Loucy (cell line): ENCODE measurements around the gene ILDR1.

Experiments
- H2AFZ ChIP-seq: fragments of 200-600 bp; sonication (generic); 2 replicates; pipeline ENCODE4 v1.6.0; 2016; ENCODE audit warnings: antibody characterized with exemption, mild to moderate bottlenecking, low read length, moderate library complexity
- H3F3A ChIP-seq: fragments of 200-600 bp; 2 replicates; pipeline ENCODE4 v1.6.0; 2016; ENCODE audit warnings: antibody characterized with exemption, low read depth, mild to moderate bottlenecking
- H3K27me3 ChIP-seq: fragments of 200-600 bp; sonication (generic); 2 replicates; pipeline ENCODE4 v1.6.1; 2014; ENCODE audit warnings: low read length, mild to moderate bottlenecking; ENCODE audit not compliant: insufficient read depth, poor library complexity, severe bottlenecking
- H3K36me3 ChIP-seq: fragments of 200-600 bp; sonication (generic); 2 replicates; pipeline ENCODE4 v1.6.1; 2016; ENCODE audit warnings: low read length; ENCODE audit not compliant: insufficient read depth
- H3K4me1 ChIP-seq: fragments of 200-600 bp; sonication (generic); 2 replicates; pipeline ENCODE4 v1.5.1; 2014; ENCODE audit warnings: low read length, mild to moderate bottlenecking; ENCODE audit not compliant: insufficient read depth, poor library complexity, severe bottlenecking
- H3K4me2 ChIP-seq: fragments of 200-600 bp; sonication (generic); 2 replicates; pipeline ENCODE4 v1.6.0; 2014; ENCODE audit warnings: antibody characterized with exemption, low read length, low read depth, mild to moderate bottlenecking; ENCODE audit not compliant: poor library complexity, severe bottlenecking
- H3K4me3 ChIP-seq: fragments of 200-600 bp; sonication (generic); 2 replicates; pipeline ENCODE4 v1.5.1; 2014; ENCODE audit warnings: low read length, mild to moderate bottlenecking, mixed read lengths; ENCODE audit not compliant: poor library complexity, severe bottlenecking
- H3K79me2 ChIP-seq: fragments of 200-600 bp; sonication (generic); 2 replicates; pipeline ENCODE4 v1.6.1; 2014; ENCODE audit warnings: low read length; ENCODE audit not compliant: insufficient read depth
- H3K9ac ChIP-seq: fragments of 200-600 bp; sonication (generic); 2 replicates; pipeline ENCODE4 v1.6.0; 2014; ENCODE audit warnings: mild to moderate bottlenecking, low read depth, low read length, moderate library complexity; ENCODE audit not compliant: poor library complexity, severe bottlenecking
- H3K9me2 ChIP-seq: fragments of 200-600 bp; sonication (generic); replicated peaks from 2 replicates; pipeline ENCODE4 v1.6.1; 2016; ENCODE audit warnings: low read depth, low read length, mixed read lengths
- H3K9me3 ChIP-seq: fragments of 200-600 bp; sonication (generic); 2 replicates; pipeline ENCODE4 v1.6.1; 2014; ENCODE audit warnings: mild to moderate bottlenecking, antibody characterized with exemption, low read length, low read depth; ENCODE audit not compliant: insufficient read depth
- H4K20me1 ChIP-seq: fragments of 200-600 bp; sonication (generic); 2 replicates; pipeline ENCODE4 v1.6.0; 2014; ENCODE audit warnings: antibody characterized with exemption, low read length, mild to moderate bottlenecking; ENCODE audit not compliant: insufficient read depth, poor library complexity, severe bottlenecking
- EZH2phosphoT487 ChIP-seq: fragments of 200-600 bp; IDR thresholded peaks from 2 replicates; pipeline ENCODE4 v1.6.1; 2018; ENCODE audit warnings: antibody characterized with exemption, mild to moderate bottlenecking, moderate library complexity, borderline replicate concordance
- TF ChIP-seq, protein P1 (sequence below): fragments of 200-600 bp; sonication (generic); conservative IDR thresholded peaks from 2 replicates; pipeline ENCODE4 v1.5.1; 2014; ENCODE audit warnings: mild to moderate bottlenecking, antibody characterized with exemption, low read length

Gene ILDR1

GRCh38 chr3:122014741-122015140 lies 7.3 kb downstream of the ILDR1 start:
- no peak overlapping the region for H2AFZ ChIP-seq
- no peaks in the 10 kb centered on the region for H3K9me3 ChIP-seq
- H3K79me2 ChIP-seq = no peaks in the 10 kb centered on the region
- H3K27me3 ChIP-seq = no peaks in the 10 kb centered on the region
- no peaks in the 10 kb centered on the region for H3K9me2 ChIP-seq
- H3F3A ChIP-seq = no peaks in the 10 kb centered on the region
- H3K4me3 ChIP-seq = no peak overlapping the region
- H3K4me2 ChIP-seq = no peak overlapping the region
- no peaks in the 10 kb centered on the region for H3K36me3 ChIP-seq
- peaks cover 12% of the 10 kb centered on the region for H3K4me1 ChIP-seq
- H4K20me1 ChIP-seq = no peaks in the 10 kb centered on the region
- TF ChIP-seq, protein P1, sequence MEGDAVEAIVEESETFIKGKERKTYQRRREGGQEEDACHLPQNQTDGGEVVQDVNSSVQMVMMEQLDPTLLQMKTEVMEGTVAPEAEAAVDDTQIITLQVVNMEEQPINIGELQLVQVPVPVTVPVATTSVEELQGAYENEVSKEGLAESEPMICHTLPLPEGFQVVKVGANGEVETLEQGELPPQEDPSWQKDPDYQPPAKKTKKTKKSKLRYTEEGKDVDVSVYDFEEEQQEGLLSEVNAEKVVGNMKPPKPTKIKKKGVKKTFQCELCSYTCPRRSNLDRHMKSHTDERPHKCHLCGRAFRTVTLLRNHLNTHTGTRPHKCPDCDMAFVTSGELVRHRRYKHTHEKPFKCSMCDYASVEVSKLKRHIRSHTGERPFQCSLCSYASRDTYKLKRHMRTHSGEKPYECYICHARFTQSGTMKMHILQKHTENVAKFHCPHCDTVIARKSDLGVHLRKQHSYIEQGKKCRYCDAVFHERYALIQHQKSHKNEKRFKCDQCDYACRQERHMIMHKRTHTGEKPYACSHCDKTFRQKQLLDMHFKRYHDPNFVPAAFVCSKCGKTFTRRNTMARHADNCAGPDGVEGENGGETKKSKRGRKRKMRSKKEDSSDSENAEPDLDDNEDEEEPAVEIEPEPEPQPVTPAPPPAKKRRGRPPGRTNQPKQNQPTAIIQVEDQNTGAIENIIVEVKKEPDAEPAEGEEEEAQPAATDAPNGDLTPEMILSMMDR = no peak
- no peak for TF ChIP-seq EZH2phosphoT487
- no peak overlapping the region for H3K9ac ChIP-seq

DNA sequence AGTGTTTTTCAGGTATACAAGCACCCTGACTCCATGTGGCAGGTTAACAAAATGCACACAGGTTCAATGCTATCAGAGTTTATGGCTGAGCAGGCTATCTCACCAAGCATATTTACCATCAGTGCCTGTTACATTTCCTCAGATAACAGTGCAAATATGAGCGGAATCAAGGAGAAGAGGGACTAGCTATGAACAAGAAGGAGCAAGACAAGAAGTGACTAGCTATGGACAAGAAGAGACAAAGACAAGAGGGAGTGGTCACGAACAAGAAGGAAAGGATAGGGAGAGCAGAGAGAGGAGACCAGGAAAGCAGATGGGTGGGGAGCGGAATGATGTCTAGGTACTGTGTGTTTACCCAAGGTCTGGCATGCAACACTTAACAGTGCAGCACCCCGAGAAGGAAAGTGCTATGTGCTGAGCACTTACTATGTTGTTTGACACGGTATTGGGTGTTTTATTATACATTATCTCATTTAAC lies 8.6 kb downstream of the ILDR1 start:
- H3K4me1 ChIP-seq = peaks cover 13% of the 10 kb centered on the region

DNA sequence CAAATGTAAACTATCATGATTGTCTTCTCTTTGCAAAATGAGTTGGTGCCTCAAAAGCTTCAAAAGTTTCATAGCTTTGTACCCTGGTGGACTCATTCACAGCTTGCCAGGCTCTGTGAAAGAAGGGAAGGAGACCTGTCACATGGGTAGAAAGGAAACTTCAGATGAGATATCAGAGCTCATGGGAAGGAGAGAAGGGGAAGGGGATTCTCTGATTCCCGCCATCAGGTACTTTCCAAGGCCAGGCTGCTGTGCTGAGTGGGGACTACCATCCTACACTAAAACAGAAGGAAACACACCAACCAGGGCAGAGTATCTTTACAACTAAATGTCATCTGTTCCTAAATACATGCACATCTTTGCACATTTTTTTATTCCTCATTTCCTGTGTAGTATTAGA lies 9.2 kb downstream of the ILDR1 start:
- H3K9ac ChIP-seq = no peak overlapping the region
- H2AFZ ChIP-seq = no peak overlapping the region
- H3K9me3 ChIP-seq = no peaks in the 10 kb centered on the region
- no peaks in the 10 kb centered on the region for H3K79me2 ChIP-seq
- no peak overlapping the region for H3K4me2 ChIP-seq
- H3F3A ChIP-seq = no peaks in the 10 kb centered on the region
- peaks cover 13% of the 10 kb centered on the region for H3K4me1 ChIP-seq
- no peaks in the 10 kb centered on the region for H3K27me3 ChIP-seq
- no peak overlapping the region for H3K4me3 ChIP-seq
- no peaks in the 10 kb centered on the region for H3K9me2 ChIP-seq
- H4K20me1 ChIP-seq = no peaks in the 10 kb centered on the region
- no peak for TF ChIP-seq EZH2phosphoT487
- TF ChIP-seq, protein P1 = no peak
- H3K36me3 ChIP-seq = no peaks in the 10 kb centered on the region

More for the DNA sequence above, 8.6 kb downstream of the ILDR1 start:
- Histone ChIP-seq H3K9me2 (no peaks in the 10 kb centered on the region), H3K9ac (no peak overlapping the region), H3K79me2 (no peaks in the 10 kb centered on the region), H4K20me1 (no peaks in the 10 kb centered on the region), H3K9me3 (no peaks in the 10 kb centered on the region), H3K27me3 (no peaks in the 10 kb centered on the region), H2AFZ (no peak overlapping the region), H3K4me3 (no peak overlapping the region), H3K4me2 (no peak overlapping the region), H3F3A (no peaks in the 10 kb centered on the region), H3K36me3 (no peaks in the 10 kb centered on the region)
- no peak for TF ChIP-seq EZH2phosphoT487
- TF ChIP-seq, protein P1 = no peak
